WTC11 (cell line): Measurements from ENCODE around the gene PLCB2. TPM values are rescaled to one million over a fixed set of nuclear protein-coding genes. Genes with fewer than 3 reads are reported as not detected.

Experiments
- ATAC-seq: fragments of 200-7000 bp; cut with Tn5 transposase; 2 replicates; pipeline ENCODE4 v1.10.0; 2021; ENCODE audit warnings: mild to moderate bottlenecking, moderate library complexity
- CTCF ChIA-PET: fragments of 300-600 bp; sonication (Branson Sonifier 250); formaldehyde crosslinking; loops from one replicate; lab custom pipeline; 2021; ENCODE audit warnings: antibody characterized with exemption; lab: Charles Lee
- POLR2A ChIA-PET: fragments of 350-600 bp; sonication (Branson Sonifier 250); formaldehyde crosslinking; loops from one replicate; lab custom pipeline; 2021; ENCODE audit warnings: antibody characterized with exemption; lab: Charles Lee
- DNase-seq: peaks from one replicate; pipeline ENCODE4 v3.0.0; 2021; ENCODE audit warnings: low spot score
- H3K27ac Mint-ChIP-seq: 2 replicates; pipeline ENCODE4 v1.8.0; 2021; ENCODE audit warnings: mixed read lengths
- H3K27me3 Mint-ChIP-seq: 2 replicates; pipeline ENCODE4 v1.8.0; 2021; ENCODE audit warnings: low read depth, mild to moderate bottlenecking, moderate library complexity, mixed read lengths
- H3K36me3 Mint-ChIP-seq: 2 replicates; pipeline ENCODE4 v1.8.0; 2021; ENCODE audit warnings: mixed read lengths
- H3K4me1 Mint-ChIP-seq: 2 replicates; pipeline ENCODE4 v1.8.0; 2022; ENCODE audit warnings: mixed read lengths
- H3K4me3 Mint-ChIP-seq: 2 replicates; pipeline ENCODE4 v1.8.0; 2021; ENCODE audit warnings: mild to moderate bottlenecking, moderate library complexity, mixed read lengths
- H3K9me3 Mint-ChIP-seq: 2 replicates; pipeline ENCODE4 v1.8.0; 2021; ENCODE audit warnings: mixed read lengths
- ATF1 ChIP-seq: sonication (generic); formaldehyde crosslinking; IDR thresholded peaks from 2 replicates; pipeline ENCODE4 v1.8.1; 2023; ENCODE audit warnings: mild to moderate bottlenecking, moderate library complexity, missing genetic modification reagents
- ATF3 ChIP-seq: sonication (generic); formaldehyde crosslinking; conservative IDR thresholded peaks from 2 replicates; pipeline ENCODE4 v1.8.1; 2022; ENCODE audit warnings: mild to moderate bottlenecking, missing genetic modification reagents
- CREM ChIP-seq: sonication (generic); formaldehyde crosslinking; IDR thresholded peaks from 2 replicates; pipeline ENCODE4 v1.8.1; 2022; ENCODE audit warnings: mild to moderate bottlenecking, missing genetic modification reagents, moderate library complexity
- EMX1 ChIP-seq: fragments of 250-450 bp; sonication (Bioruptor Pico); IDR thresholded peaks from 2 replicates; pipeline ENCODE4 v1.8.0; 2021; ENCODE audit warnings: mild to moderate bottlenecking
- ESRRA ChIP-seq: sonication (generic); formaldehyde crosslinking; IDR thresholded peaks from 2 replicates; pipeline ENCODE4 v1.8.1; 2022; ENCODE audit warnings: mild to moderate bottlenecking, missing genetic modification reagents, borderline replicate concordance
- FOXP1 ChIP-seq: sonication (generic); formaldehyde crosslinking; IDR thresholded peaks from 2 replicates; pipeline ENCODE4 v1.8.0; 2022; ENCODE audit warnings: missing genetic modification reagents, mild to moderate bottlenecking, moderate library complexity, borderline replicate concordance
- GABPB1 ChIP-seq: sonication (generic); formaldehyde crosslinking; IDR thresholded peaks from 2 replicates; pipeline ENCODE4 v1.8.1; 2023; ENCODE audit warnings: mild to moderate bottlenecking, missing genetic modification reagents
- GRHL2 ChIP-seq: fragments of 250-450 bp; sonication (Bioruptor Pico); IDR thresholded peaks from 2 replicates; pipeline ENCODE4 v1.8.0; 2022; ENCODE audit warnings: mild to moderate bottlenecking, moderate library complexity; ENCODE audit not compliant: insufficient replicate concordance, severe bottlenecking
- GTF2I ChIP-seq: fragments of 250-450 bp; sonication (Bioruptor Pico); conservative IDR thresholded peaks from 2 replicates; pipeline ENCODE4 v1.4.0; 2021; ENCODE audit warnings: mild to moderate bottlenecking
- IRF1 ChIP-seq: sonication (generic); formaldehyde crosslinking; IDR thresholded peaks from 2 replicates; pipeline ENCODE4 v1.8.0; 2023; ENCODE audit warnings: missing genetic modification reagents
- MAX ChIP-seq: sonication (generic); formaldehyde crosslinking; IDR thresholded peaks from 2 replicates; pipeline ENCODE4 v1.8.0; 2022; ENCODE audit warnings: mild to moderate bottlenecking, missing genetic modification reagents
- MYBL2 ChIP-seq: sonication (generic); formaldehyde crosslinking; IDR thresholded peaks from 2 replicates; pipeline ENCODE4 v1.8.1; 2023; ENCODE audit warnings: mild to moderate bottlenecking, moderate library complexity, missing genetic modification reagents
- NFE2L1 ChIP-seq: sonication (generic); formaldehyde crosslinking; IDR thresholded peaks from 2 replicates; pipeline ENCODE4 v1.8.1; 2023; ENCODE audit warnings: missing genetic modification reagents
- NFYB ChIP-seq: sonication (generic); formaldehyde crosslinking; conservative IDR thresholded peaks from 2 replicates; pipeline ENCODE4 v1.8.0; 2022; ENCODE audit warnings: low read depth, missing genetic modification reagents
- PRRX2 ChIP-seq: fragments of 250-450 bp; sonication (Bioruptor Pico); IDR thresholded peaks from 2 replicates; pipeline ENCODE4 v1.8.0; 2021; ENCODE audit warnings: mild to moderate bottlenecking
- TEAD1 ChIP-seq: sonication (generic); formaldehyde crosslinking; IDR thresholded peaks from 2 replicates; pipeline ENCODE4 v1.8.0; 2022; ENCODE audit warnings: mild to moderate bottlenecking, missing genetic modification reagents
- TEAD4 ChIP-seq: sonication (generic); formaldehyde crosslinking; IDR thresholded peaks from 2 replicates; pipeline ENCODE4 v1.8.0; 2022; ENCODE audit warnings: mild to moderate bottlenecking, missing genetic modification reagents
- USF1 ChIP-seq: sonication (generic); formaldehyde crosslinking; IDR thresholded peaks from 2 replicates; pipeline ENCODE4 v1.8.0; 2022; ENCODE audit warnings: mild to moderate bottlenecking, missing genetic modification reagents
- ZMAT4 ChIP-seq: fragments of 250-450 bp; sonication (Bioruptor Pico); IDR thresholded peaks from 2 replicates; pipeline ENCODE4 v1.9.0; 2021; ENCODE audit warnings: mild to moderate bottlenecking
- ZNF423 ChIP-seq: fragments of 250-450 bp; sonication (Bioruptor Pico); IDR thresholded peaks from 2 replicates; pipeline ENCODE4 v2.1.2; 2022; ENCODE audit warnings: mild to moderate bottlenecking, moderate library complexity
- total RNA-seq: library from RNA; stranded (reverse); gene quantifications from 3 replicates; pipeline ENCODE4 v1.2.3, GENCODE V29; 2021
- TF ChIP-seq, protein P1 (sequence below): sonication (generic); formaldehyde crosslinking; IDR thresholded peaks from 2 replicates; pipeline ENCODE4 v1.8.1; 2023; ENCODE audit warnings: mild to moderate bottlenecking, moderate library complexity, missing genetic modification reagents

PLCB2 gene
- total RNA-seq, 1 experiment from 2014 or later, result 15.2 TPM

- TF ChIP-seq, protein P1, sequence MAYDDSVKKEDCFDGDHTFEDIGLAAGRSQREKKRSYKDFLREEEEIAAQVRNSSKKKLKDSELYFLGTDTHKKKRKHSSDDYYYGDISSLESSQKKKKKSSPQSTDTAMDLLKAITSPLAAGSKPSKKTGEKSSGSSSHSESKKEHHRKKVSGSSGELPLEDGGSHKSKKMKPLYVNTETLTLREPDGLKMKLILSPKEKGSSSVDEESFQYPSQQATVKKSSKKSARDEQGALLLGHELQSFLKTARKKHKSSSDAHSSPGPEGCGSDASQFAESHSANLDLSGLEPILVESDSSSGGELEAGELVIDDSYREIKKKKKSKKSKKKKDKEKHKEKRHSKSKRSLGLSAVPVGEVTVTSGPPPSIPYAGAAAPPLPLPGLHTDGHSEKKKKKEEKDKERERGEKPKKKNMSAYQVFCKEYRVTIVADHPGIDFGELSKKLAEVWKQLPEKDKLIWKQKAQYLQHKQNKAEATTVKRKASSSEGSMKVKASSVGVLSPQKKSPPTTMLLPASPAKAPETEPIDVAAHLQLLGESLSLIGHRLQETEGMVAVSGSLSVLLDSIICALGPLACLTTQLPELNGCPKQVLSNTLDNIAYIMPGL (CRISPR knock-in tag), result no peak
- TF ChIP-seq NFE2L1 (no peak), FOXP1 (CRISPR knock-in tag) (0 out of 2 replicates have a peak, but pooled peaks have one; percentile 28), NFYB (CRISPR knock-in tag) (no peak), ESRRA (CRISPR knock-in tag) (no peak), TEAD1 (CRISPR knock-in tag) (0 out of 2 replicates have a peak, but pooled peaks have one; percentile 31), ATF3 (CRISPR knock-in tag) (no peak), GRHL2 (CRISPR knock-in tag) (no peak), CREM (CRISPR knock-in tag) (no peak), TEAD4 (CRISPR knock-in tag) (no peak), ZNF423 (CRISPR knock-in tag) (peak; percentile 66), ZMAT4 (no peak), MYBL2 (CRISPR knock-in tag) (no peak)
Measured at GRCh38 chr15:40307421-40308211, at the start of gene PLCB2 (continued).

DNA sequence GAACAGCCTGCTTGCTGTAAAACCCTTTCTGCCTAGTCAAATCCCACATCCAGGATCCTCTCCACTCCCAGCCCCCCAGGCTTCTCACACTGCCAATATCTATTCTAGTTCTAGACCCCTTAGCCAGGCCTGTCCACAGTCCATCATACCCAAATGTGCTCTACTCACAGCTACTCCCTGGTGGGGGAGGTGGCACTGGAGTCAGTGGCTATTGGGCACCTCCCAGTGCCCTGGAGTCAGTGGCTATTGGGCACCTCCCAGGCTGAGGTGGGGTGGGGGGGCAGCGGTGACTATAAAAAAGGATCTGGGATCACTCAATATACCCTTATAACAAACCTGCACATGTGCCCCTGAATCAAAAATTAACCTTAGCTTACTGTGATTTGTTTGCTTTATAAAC lies 49.5 kb upstream of the PLCB2 start:
- H3K9me3 Mint-ChIP-seq, result no peaks in the 10 kb centered on the region
- no peaks in the 10 kb centered on the region for H3K36me3 Mint-ChIP-seq
- DNase-seq (no peak), ATAC-seq (no peak)
- H3K27me3 Mint-ChIP-seq, result peaks cover 30% of the 10 kb centered on the region
- ChIA-PET CTCF (interaction anchor here (1.0 to 7.2 kb wide), 8 partner anchors 10 to 83 kb away, joined by 3 to 63 read pairs (median 8); no protein-coding TSS in a partner anchor), POLR2A (interaction anchor here (0.9 kb wide), 1 partner anchor 9 kb away, joined by 3 read pairs; no protein-coding TSS in a partner anchor)
- H3K4me1 Mint-ChIP-seq, result peaks cover 32% of the 10 kb centered on the region
- H3K4me3 Mint-ChIP-seq, result peak overlapping the region; percentile 72
- no peak overlapping the region for H3K27ac Mint-ChIP-seq
- TF ChIP-seq EMX1 (CRISPR knock-in tag) (no peak), MAX (CRISPR knock-in tag) (no peak), GTF2I (no peak), NFYB (CRISPR knock-in tag) (no peak), PRRX2 (CRISPR knock-in tag) (no peak), ATF1 (CRISPR knock-in tag) (no peak), IRF1 (CRISPR knock-in tag) (no peak), ESRRA (CRISPR knock-in tag) (no peak), GABPB1 (CRISPR knock-in tag) (no peak), USF1 (CRISPR knock-in tag) (no peak)
